Left lung (tissue), 10 donors: Measurements from ENCODE around the gene HPSE2. TPM values are rescaled to one million over a fixed set of nuclear protein-coding genes. Genes with fewer than 3 reads are reported as not detected.

Source experiments
- ATAC-seq: fragments of 200-7000 bp; cut with Tn5 transposase; one replicate; pipeline ENCODE4 v1.9.1; 2020; ENCODE audit warnings: moderate library complexity
- DNase-seq, 4 donors: peaks; one replicate each; pipeline ENCODE4 v3.0.0-alpha.2; 2013 to 2020
- H3K27ac ChIP-seq, 2 donors: fragments of 200-600 bp; sonication (generic) in 1 of 2; one replicate each; pipeline versions ENCODE4 v1.5.0 to v1.8.0; 2020 to 2021
- H3K27me3 ChIP-seq, 2 donors: fragments of 200-600 bp; sonication (generic) in 1 of 2; one replicate each; pipeline versions ENCODE4 v1.5.0 to v1.8.0; 2020 to 2021
- H3K36me3 ChIP-seq, 2 donors: fragments of 200-600 bp; sonication (generic) in 1 of 2; one replicate each; pipeline versions ENCODE4 v1.5.0 to v1.8.0; 2020 to 2021
- H3K4me1 ChIP-seq, 2 donors: fragments of 200-600 bp; one replicate each; pipeline ENCODE4 v1.8.0; 2021
- H3K4me3 ChIP-seq, 2 donors: fragments of 200-600 bp; sonication (generic) in 1 of 2; one replicate each; pipeline versions ENCODE4 v1.5.0 to v1.8.0; 2020 to 2021; ENCODE audit warnings: mild to moderate bottlenecking in 1 of 2
- H3K9me3 ChIP-seq, 2 donors: fragments of 200-600 bp; sonication (generic) in 1 of 2; one replicate each; pipeline versions ENCODE4 v1.5.0 to v1.8.0; 2020 to 2021
- intact Hi-C, 2 donors: fragments of 100-400 bp; cut with DNase I; formaldehyde crosslinking; loops; one replicate each; pipeline versions ENCODE4 v1.11.2 to v1.14.2; 2022
- polyA plus RNA-seq, 6 donors: library from polyadenylated mRNA; unstranded; fragments of 120-200 nt; gene quantifications; one replicate each; pipeline ENCODE4 v1.2.1, GENCODE V29; 2013; ENCODE audit not compliant: insufficient read length in 6 of 6
- total RNA-seq, 2 donors: library from RNA; stranded (reverse); fragmentation: NEBNext Ultra II Directional; extraction: Animal tissue kit (Norgen Biotek cat#: 25700); gene quantifications; one replicate each; pipeline ENCODE4 v1.2.1, GENCODE V29; 2021
- TF ChIP-seq, protein P1 (sequence below), 2 donors: fragments of 200-600 bp; sonication (generic) in 1 of 2; IDR thresholded peaks; one replicate each; pipeline versions ENCODE4 v1.5.0 to v1.8.0; 2021; ENCODE audit warnings: antibody characterized with exemption in 2 of 2
- donor health status: DM: no; HTN: yes; CAD: no.
- donor health status: DM: no; HTN: no; CAD: no.

Gene HPSE2
- total and polyA plus RNA-seq, 8 donors, result 0.50 to 20.4 (median 12.1) TPM

DNA sequence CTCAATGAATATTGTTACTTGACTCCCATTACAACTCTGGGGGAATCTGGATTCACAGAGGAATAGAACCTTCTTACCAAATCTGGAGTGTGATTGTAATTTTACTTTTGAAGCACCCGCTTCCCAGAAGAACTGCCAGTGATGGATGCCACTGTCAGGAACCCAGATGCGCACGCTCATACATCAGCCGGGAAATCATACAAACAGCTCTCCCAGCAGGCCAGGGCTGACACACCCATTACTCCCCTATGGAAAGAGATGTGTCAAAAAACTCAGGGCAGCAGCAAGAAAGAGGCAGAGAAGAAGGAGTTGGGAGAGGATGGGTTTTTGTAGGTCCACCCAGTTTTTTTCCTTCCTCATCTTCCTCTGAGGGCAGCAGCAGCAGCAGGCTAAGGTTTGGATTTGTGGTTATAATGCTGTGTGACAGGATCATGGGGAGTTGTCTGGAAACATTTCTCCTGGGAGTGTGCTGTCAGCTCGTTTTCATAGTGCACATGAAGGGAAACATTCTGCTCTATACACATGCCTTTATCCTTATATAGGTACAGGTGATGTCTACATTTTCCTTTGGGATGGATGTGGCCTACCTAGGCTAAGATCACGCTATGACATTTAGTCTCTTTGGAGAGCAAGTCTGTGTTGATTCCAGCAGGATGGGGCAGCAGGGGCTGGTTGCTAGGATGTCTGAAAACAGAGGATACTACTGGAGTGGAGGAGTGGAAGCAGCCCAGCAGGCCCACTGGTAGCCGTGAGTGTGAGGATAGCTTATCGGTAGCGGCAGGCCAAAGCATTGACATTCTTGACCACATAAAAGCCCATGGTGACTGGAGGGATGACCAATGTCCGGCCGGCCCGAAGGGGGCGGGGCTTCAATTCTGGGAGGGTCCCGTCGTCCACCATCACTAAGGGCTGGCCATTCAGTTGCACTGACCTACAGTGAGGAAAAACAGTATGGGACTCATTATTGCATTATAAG is 776.6 kb downstream of the HPSE2 start:
- H3K27me3 ChIP-seq, result peaks cover 0 to 25% of the 10 kb centered on the region in 2 donors
- no peaks in the 10 kb centered on the region for H3K36me3 ChIP-seq
- no peaks in the 10 kb centered on the region for H3K9me3 ChIP-seq
- no peak for ATAC-seq
- intact Hi-C loops, result no loop called here
- TF ChIP-seq, protein P1, sequence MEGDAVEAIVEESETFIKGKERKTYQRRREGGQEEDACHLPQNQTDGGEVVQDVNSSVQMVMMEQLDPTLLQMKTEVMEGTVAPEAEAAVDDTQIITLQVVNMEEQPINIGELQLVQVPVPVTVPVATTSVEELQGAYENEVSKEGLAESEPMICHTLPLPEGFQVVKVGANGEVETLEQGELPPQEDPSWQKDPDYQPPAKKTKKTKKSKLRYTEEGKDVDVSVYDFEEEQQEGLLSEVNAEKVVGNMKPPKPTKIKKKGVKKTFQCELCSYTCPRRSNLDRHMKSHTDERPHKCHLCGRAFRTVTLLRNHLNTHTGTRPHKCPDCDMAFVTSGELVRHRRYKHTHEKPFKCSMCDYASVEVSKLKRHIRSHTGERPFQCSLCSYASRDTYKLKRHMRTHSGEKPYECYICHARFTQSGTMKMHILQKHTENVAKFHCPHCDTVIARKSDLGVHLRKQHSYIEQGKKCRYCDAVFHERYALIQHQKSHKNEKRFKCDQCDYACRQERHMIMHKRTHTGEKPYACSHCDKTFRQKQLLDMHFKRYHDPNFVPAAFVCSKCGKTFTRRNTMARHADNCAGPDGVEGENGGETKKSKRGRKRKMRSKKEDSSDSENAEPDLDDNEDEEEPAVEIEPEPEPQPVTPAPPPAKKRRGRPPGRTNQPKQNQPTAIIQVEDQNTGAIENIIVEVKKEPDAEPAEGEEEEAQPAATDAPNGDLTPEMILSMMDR (IDR thresholded peaks at IDR 0.05), result no peak
- H3K4me1 ChIP-seq, result peaks cover 0 to 13% of the 10 kb centered on the region in 2 donors
- H3K27ac ChIP-seq, result no peak overlapping the region
- no peak overlapping the region for H3K4me3 ChIP-seq
- no peak for DNase-seq

DNA sequence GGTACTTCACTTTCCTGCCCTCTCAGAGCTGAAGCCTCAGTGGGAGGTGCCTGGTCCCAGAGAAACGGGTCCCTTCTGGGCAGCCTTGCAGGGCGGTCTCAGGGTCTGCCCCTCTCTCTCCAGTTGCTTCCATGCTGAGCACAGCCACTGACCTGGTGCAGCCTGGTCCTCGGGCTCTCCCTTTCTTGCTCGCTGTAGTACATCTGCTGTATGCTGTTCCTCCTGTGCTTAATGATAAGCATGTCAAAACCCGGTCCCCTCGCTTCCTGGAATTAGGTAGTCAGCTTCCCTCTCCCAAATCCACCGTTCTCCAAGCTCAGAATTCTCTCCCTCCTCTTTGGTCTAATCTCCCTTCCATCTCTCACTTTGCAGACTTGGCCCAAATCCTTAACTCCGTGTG is 777.9 kb downstream of the HPSE2 start:
- no peak overlapping the region for H3K4me3 ChIP-seq
- H3K9me3 ChIP-seq, result no peaks in the 10 kb centered on the region
- ATAC-seq, result no peak
- no peaks in the 10 kb centered on the region for H3K36me3 ChIP-seq
- intact Hi-C loops, result no loop called here
- H3K27me3 ChIP-seq, result peaks cover 0 to 26% of the 10 kb centered on the region in 2 donors
- H3K27ac ChIP-seq, result no peak overlapping the region
- H3K4me1 ChIP-seq, result peaks cover 0 to 13% of the 10 kb centered on the region in 2 donors
- DNase-seq, result no peak
- TF ChIP-seq, protein P1 (IDR thresholded peaks at IDR 0.05), result no peak

DNA sequence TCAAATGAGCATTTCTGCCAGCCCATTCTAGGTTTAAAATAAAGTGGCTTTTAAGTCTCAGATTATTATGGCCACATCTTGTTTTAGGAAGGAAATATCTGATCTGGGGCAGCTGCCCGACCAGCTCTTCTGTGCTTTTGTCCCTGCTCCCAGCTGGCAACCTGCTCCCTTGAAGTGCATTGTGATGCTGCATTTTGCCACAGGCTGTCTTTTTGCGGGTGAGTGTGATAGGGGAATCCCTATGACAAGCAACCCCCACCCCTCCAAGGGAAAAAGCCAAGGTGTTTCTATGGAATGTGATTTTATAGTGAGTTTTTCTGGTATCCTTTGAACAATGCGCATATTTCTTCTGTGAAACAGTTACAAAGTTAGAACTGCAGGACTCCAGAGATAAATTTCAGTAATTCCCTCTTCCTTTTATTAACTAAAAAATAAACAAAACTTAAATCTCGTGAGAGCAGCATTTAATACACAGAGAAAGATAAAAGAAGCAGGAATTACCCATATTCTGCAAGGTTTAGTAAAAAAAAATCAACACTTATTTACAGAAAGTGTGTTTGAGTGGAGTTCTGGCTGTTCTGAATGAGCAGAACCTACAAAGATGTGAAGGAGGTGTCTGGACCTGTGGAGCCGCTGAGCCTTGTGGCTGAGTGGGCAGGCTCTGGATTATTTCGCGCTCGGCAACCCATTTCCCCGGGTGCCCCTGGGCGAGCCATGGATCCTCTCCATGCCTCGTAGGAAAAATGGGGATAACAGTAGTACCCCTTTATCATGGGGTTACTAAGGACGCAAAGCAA is 778.8 kb downstream of the HPSE2 start:
- TF ChIP-seq, protein P1 (IDR thresholded peaks at IDR 0.05), result no peak
- peaks cover 0 to 13% of the 10 kb centered on the region in 2 donors for H3K4me1 ChIP-seq
- intact Hi-C loops, result no loop called here
- ATAC-seq, result no peak
- no peak overlapping the region for H3K4me3 ChIP-seq
- H3K27me3 ChIP-seq, result peaks cover under 1 to 33% of the 10 kb centered on the region in 2 donors
- no peaks in the 10 kb centered on the region for H3K9me3 ChIP-seq
- no peak overlapping the region for H3K27ac ChIP-seq
- no peak for DNase-seq
- H3K36me3 ChIP-seq, result no peaks in the 10 kb centered on the region

DNA sequence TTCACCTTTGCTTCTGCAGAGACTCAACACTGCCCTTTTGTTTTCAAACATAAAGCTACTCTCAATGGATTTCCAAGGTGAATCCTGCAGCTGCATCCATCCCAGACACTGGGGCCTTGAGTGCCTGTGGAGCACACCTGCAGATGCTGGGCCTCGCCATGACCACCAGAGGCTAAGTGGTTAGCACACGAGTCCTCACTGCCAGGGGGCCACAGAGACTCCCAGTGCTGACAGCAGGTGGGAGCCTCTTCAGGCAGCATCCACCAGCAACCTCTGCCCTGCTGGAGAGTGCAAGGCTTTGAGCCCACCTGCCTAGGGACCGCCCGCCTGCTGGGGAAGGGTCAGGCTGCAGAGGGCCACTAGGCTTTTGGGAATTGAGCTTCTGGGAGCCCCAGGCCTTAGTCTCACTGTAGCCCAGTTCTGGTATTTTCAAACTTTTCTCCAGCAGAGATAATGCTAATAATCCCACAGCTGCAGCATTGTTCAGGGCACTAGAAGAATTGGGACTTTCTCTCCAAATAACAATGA is 779.5 kb downstream of the HPSE2 start:
- ATAC-seq (no peak), DNase-seq (no peak)
- TF ChIP-seq, protein P1 (IDR thresholded peaks at IDR 0.05), result no peak
- intact Hi-C loops, result no loop called here
- Histone ChIP-seq H3K27me3 (peaks cover 5 to 33% of the 10 kb centered on the region in 2 donors), H3K9me3 (no peaks in the 10 kb centered on the region), H3K4me3 (no peak overlapping the region), H3K36me3 (no peaks in the 10 kb centered on the region), H3K27ac (no peak overlapping the region), H3K4me1 (peaks cover 0 to 10% of the 10 kb centered on the region in 2 donors)
